NCI-H2196 treated with DMSO at 0.1 percent for 48 hours (cell line): Measurements from ENCODE around the gene OR2C1.

Experiments used
- DNase-seq: peaks from one replicate; lab custom pipeline; 2025; ENCODE audit not compliant: unreplicated experiment; lab: John Stamatoyannopoulos, UW

The OR2C1 gene

GRCh38 chr16:3389663-3390338 is 34.1 kb downstream of the OR2C1 start:
- DNase-seq: no peak

- DNase-seq: no peak
Measured at GRCh38 chr16:3400446-3400778, 44.7 kb downstream of the OR2C1 start.

GRCh38 chr16:3400779-3401688 is 45.3 kb downstream of the OR2C1 start, which contains the start of the genes ZNF174 and ZSCAN32:
ZNF174 (plus strand) TSS chr16:3401215; CDS start chr16:3402005, 790 bp downstream.
ZSCAN32 (minus strand) TSS chr16:3401004; CDS start chr16:3397557, 3,447 bp downstream.
- DNase-seq: peak; percentile 98

- no peak for DNase-seq
Measured at GRCh38 chr16:3401719-3402397, 46.2 kb downstream of the OR2C1 start.
